K562 (cell line): ENCODE measurements around the gene ZC3H15. TPM values are rescaled to one million over a fixed set of nuclear protein-coding genes. Genes with fewer than 3 reads are reported as not detected.
A peak's percentile ranks its signal among the peaks of the same experiment; 100 is the strongest.

ENCODE experiments used
- ATAC-seq: fragments of 200-7000 bp; cut with Tn5 transposase; 3 replicates; pipeline ENCODE4 v1.9.1; 2020; ENCODE audit warnings: moderate library complexity
- BruUV-seq: library from RNA; stranded (reverse); fragments of 400-500 nt; replicated peaks from 2 replicates; lab custom pipeline; 2021; lab: Mats Ljungman, UMichigan
- CTCF ChIA-PET: fragments of 300-600 bp; formaldehyde crosslinking; extraction: SDS; loops from one replicate; lab custom pipeline; 2021; ENCODE audit warnings: low intra/inter-chr PET ratio; lab: Yijun Ruan, JAX
- POLR2A ChIA-PET: fragments of 300-600, 350-650 bp; sonication (Branson Sonifier 250); formaldehyde crosslinking; extraction: SDS; loops from one replicate; lab custom pipeline; 2021; ENCODE audit warnings: antibody characterized with exemption, inconsistent platforms; lab: Yijun Ruan, JAX
- DNase-seq, 4 experiments: peaks; one replicate each; pipeline versions ENCODE4 v3.0.0 to v3.0.0-alpha.2; 2011 to 2018; ENCODE audit warnings: low spot score in 3 of 4, mixed read lengths in 3 of 4; ENCODE audit errors: extremely low read depth in 1 of 4
- FAIRE-seq: peaks from 2 replicates; lab custom pipeline; 2011; peaks lifted over from hg19 to GRCh38; lab: Jason Lieb, UNC
- H2AFZ ChIP-seq: 2 replicates; pipeline ENCODE4 v1.6.0; 2011; ENCODE audit warnings: low read depth, low read length, control low read depth, inconsistent platforms
- H3K27ac ChIP-seq: fragments of 200-600 bp; 3 replicates; pipeline ENCODE4 v1.8.0; 2011; ENCODE audit warnings: low read depth, mild to moderate bottlenecking, control low read depth, inconsistent platforms, low read length, moderate library complexity, mixed read lengths; ENCODE audit errors: extremely low read depth
- H3K27me3 ChIP-seq, 2 experiments: fragments of 300-600 bp in 1 of 2; 2 replicates in 1 of 2; 3 replicates in 1 of 2; pipeline versions ENCODE4 v1.6.0 to v1.8.0; 2011; ENCODE audit warnings: inconsistent platforms in 2 of 2, low read length in 2 of 2, mild to moderate bottlenecking in 1 of 2, mixed read lengths in 1 of 2, moderate library complexity in 1 of 2; ENCODE audit not compliant: control insufficient read depth in 2 of 2, insufficient read depth in 2 of 2
- H3K36me3 ChIP-seq: fragments of 300-600 bp; 3 replicates; pipeline ENCODE4 v1.8.0; 2011; ENCODE audit warnings: mild to moderate bottlenecking, low read length, inconsistent platforms; ENCODE audit not compliant: control insufficient read depth, insufficient read depth
- H3K4me1 ChIP-seq, 2 experiments: fragments of 200-600 bp in 1 of 2; replicated peaks in 1 of 2; 2 replicates in 1 of 2; 3 replicates in 1 of 2; pipeline versions ENCODE4 v1.5.1 to v1.8.0; 2011; ENCODE audit warnings: inconsistent platforms in 2 of 2, low read length in 2 of 2, mild to moderate bottlenecking in 1 of 2, mixed read lengths in 1 of 2, moderate library complexity in 1 of 2; ENCODE audit not compliant: control insufficient read depth in 2 of 2, insufficient read depth in 2 of 2
- H3K4me2 ChIP-seq: 2 replicates; pipeline ENCODE4 v1.6.1; 2011; ENCODE audit warnings: low read length, control low read depth, inconsistent platforms, mixed read lengths; ENCODE audit not compliant: insufficient read depth
- H3K4me3 ChIP-seq: fragments of 200-600 bp; sonication (generic), shearing (Covaris generic); 2 replicates; pipeline ENCODE4 v1.5.1; 2016; ENCODE audit warnings: control low read depth, inconsistent platforms
- H3K79me2 ChIP-seq: fragments of 200-600 bp; 3 replicates; pipeline ENCODE4 v1.8.0; 2011; ENCODE audit warnings: low read length, inconsistent platforms; ENCODE audit not compliant: control insufficient read depth, insufficient read depth
- H3K9ac ChIP-seq, 2 experiments: 2 replicates each; pipeline versions ENCODE4 v1.6.0 to v1.6.1; 2011; ENCODE audit warnings: low read depth in 2 of 2, low read length in 2 of 2, control low read depth in 1 of 2, inconsistent platforms in 1 of 2, mild to moderate bottlenecking in 1 of 2, mixed read lengths in 1 of 2; ENCODE audit not compliant: insufficient read depth in 1 of 2
- H3K9me1 ChIP-seq: one replicate; pipeline ENCODE4 v1.6.0; 2011; ENCODE audit warnings: inconsistent platforms, mild to moderate bottlenecking, low read length, moderate library complexity; ENCODE audit not compliant: control insufficient read depth, insufficient read depth
- H3K9me3 ChIP-seq: replicated peaks from 2 replicates; pipeline ENCODE4 v1.5.1; 2011; ENCODE audit warnings: low read depth, low read length, inconsistent platforms; ENCODE audit not compliant: control insufficient read depth, insufficient read depth
- H4K20me1 ChIP-seq: replicated peaks from 2 replicates; pipeline ENCODE4 v1.6.1; 2011; ENCODE audit warnings: low read length, inconsistent platforms, mixed read lengths; ENCODE audit not compliant: control insufficient read depth, insufficient read depth
- BACH1 ChIP-seq: fragments of 200-800 bp; sonication (Bioruptor generic); IDR thresholded peaks from 2 replicates; pipeline ENCODE4 v1.6.1; 2016; ENCODE audit warnings: missing genetic modification characterization, missing compliant biosample characterization
- FUS ChIP-seq: fragments of 200-400 bp; formaldehyde crosslinking; optimal IDR thresholded peaks from 2 replicates; pipeline ENCODE3; 2017; ENCODE audit warnings: low read depth, low read length
- IRF2 ChIP-seq: sonication (generic); formaldehyde crosslinking; IDR thresholded peaks from 2 replicates; pipeline ENCODE4 v1.8.1; 2022; ENCODE audit warnings: mild to moderate bottlenecking, missing genetic modification reagents
- RFX5 ChIP-seq: IDR thresholded peaks from 2 replicates; pipeline ENCODE4 v1.6.1; 2011; ENCODE audit warnings: low read depth, mild to moderate bottlenecking, improper control_type of control experiment, low read length
- TCF7 ChIP-seq: sonication (generic); IDR thresholded peaks from 2 replicates; pipeline ENCODE4 v1.6.1; 2016; ENCODE audit warnings: antibody characterized with exemption, borderline replicate concordance
- ZEB2 ChIP-seq: fragments of 450-650 bp; IDR thresholded peaks from 2 replicates; pipeline ENCODE4 v1.6.1; 2016
- ZNF232 ChIP-seq: sonication (generic); formaldehyde crosslinking; IDR thresholded peaks from 2 replicates; pipeline ENCODE4 v1.8.0; 2022; ENCODE audit warnings: mild to moderate bottlenecking, missing genetic modification reagents
- ZNF384 ChIP-seq: IDR thresholded peaks from 2 replicates; pipeline ENCODE4 v1.6.1; 2012; ENCODE audit warnings: low read depth, low read length, improper control_type of control experiment
- WGBS: fragments of 100-300 bp; shearing (Covaris generic); methylation state at CpG from one replicate; pipeline ENCODE4 v1.1.6; 2016; ENCODE audit warnings: low coverage, mixed read lengths; ENCODE audit not compliant: insufficient coverage; ENCODE audit errors: missing lambda C conversion rate; 5-methylcytosine and 5-hydroxymethylcytosine counted together
- in situ Hi-C: fragments of 300-500 bp; cut with MboI; formaldehyde crosslinking; loops from 4 replicates; pipeline ENCODE4 v1.15.0; 2018; ENCODE audit warnings: inconsistent platforms, mixed read lengths
- intact Hi-C: fragments of 100-400 bp; cut with micrococcal nuclease; formaldehyde crosslinking; loops from 2 replicates; pipeline ENCODE4 v1.14.2; 2022
- polyA plus RNA-seq, 8 experiments: library from polyadenylated mRNA; depleted of rRNA in 4 of 8; stranded (reverse) in 5 of 8; unstranded in 3 of 8; fragments of >200 nt; fragmentation: Nextera tagmentation in 2 of 8; fragmentation: Illumina TruSeq in 1 of 8; extraction: Ambion mirVana in 2 of 8; extraction: Trizol in 1 of 8; gene quantifications; 2 replicates each; pipeline versions ENCODE4 v1.2.1 to v1.2.3, GENCODE V29; 2011 to 2014; ENCODE audit warnings: inconsistent platforms in 1 of 8, missing spikeins in 1 of 8
- total RNA-seq, 7 experiments: library from RNA; depleted of rRNA in 6 of 7; stranded (reverse); fragments of >200 nt in 6 of 7; fragmentation: Illumina TruSeq in 2 of 7; extraction: Trizol in 2 of 7; gene quantifications; 2 replicates each; pipeline versions ENCODE4 v1.2.1 to v1.2.3, GENCODE V29; 2011 to 2021; ENCODE audit warnings: low replicate concordance in 1 of 7
- TF ChIP-seq, protein P1 (sequence below): IDR thresholded peaks from 3 replicates; pipeline ENCODE4 v1.6.1; 2011; ENCODE audit warnings: borderline replicate concordance, mild to moderate bottlenecking; ENCODE audit not compliant: insufficient read length, insufficient read depth
- TF ChIP-seq, protein P2 (sequence below): fragments of 250-450 bp; sonication (Bioruptor Pico); IDR thresholded peaks from 2 replicates; pipeline ENCODE4 v1.8.0; 2022; ENCODE audit warnings: inconsistent platforms

Gene ZC3H15
- total and polyA plus RNA-seq, 9 of the 15 experiments (the other 6 are each of a cell fraction or from before 2014, with no cell fraction given) = 132 to 286 (median 189) TPM

- CTCF ChIA-PET = no interaction called here
- intact Hi-C loops = loop anchor here (10.0 kb wide), 1 partner anchor 621 kb away; no protein-coding TSS in a partner anchor
- ATAC-seq = no peak
- TF ChIP-seq, protein P1, sequence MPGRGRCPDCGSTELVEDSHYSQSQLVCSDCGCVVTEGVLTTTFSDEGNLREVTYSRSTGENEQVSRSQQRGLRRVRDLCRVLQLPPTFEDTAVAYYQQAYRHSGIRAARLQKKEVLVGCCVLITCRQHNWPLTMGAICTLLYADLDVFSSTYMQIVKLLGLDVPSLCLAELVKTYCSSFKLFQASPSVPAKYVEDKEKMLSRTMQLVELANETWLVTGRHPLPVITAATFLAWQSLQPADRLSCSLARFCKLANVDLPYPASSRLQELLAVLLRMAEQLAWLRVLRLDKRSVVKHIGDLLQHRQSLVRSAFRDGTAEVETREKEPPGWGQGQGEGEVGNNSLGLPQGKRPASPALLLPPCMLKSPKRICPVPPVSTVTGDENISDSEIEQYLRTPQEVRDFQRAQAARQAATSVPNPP = no peak
- TF ChIP-seq FUS = no peak
- 0 out of 2 replicates have a peak, but pooled peaks have one; percentile 1 for TF ChIP-seq RFX5
- TF ChIP-seq ZNF384 = 0 out of 2 replicates have a peak, but pooled peaks have one; percentile 7
- TF ChIP-seq ZEB2 = peak; percentile 16; the same call in 1 of the 2 replicates
- no peak for TF ChIP-seq BACH1
- TF ChIP-seq IRF2 (CRISPR knock-in tag) = no peak
- no peak for TF ChIP-seq ZNF232 (CRISPR knock-in tag)
- TF ChIP-seq TCF7 = 0 out of 2 replicates have a peak, but pooled peaks have one; percentile 15
- TF ChIP-seq, protein P2, sequence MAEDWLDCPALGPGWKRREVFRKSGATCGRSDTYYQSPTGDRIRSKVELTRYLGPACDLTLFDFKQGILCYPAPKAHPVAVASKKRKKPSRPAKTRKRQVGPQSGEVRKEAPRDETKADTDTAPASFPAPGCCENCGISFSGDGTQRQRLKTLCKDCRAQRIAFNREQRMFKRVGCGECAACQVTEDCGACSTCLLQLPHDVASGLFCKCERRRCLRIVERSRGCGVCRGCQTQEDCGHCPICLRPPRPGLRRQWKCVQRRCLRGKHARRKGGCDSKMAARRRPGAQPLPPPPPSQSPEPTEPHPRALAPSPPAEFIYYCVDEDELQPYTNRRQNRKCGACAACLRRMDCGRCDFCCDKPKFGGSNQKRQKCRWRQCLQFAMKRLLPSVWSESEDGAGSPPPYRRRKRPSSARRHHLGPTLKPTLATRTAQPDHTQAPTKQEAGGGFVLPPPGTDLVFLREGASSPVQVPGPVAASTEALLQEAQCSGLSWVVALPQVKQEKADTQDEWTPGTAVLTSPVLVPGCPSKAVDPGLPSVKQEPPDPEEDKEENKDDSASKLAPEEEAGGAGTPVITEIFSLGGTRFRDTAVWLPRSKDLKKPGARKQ (CRISPR knock-in tag) = no peak
Measured at GRCh38 chr2:186485576-186485870, 537 bp upstream of the ZC3H15 start.

More at GRCh38 chr2:186485576-186485870, 537 bp upstream of the ZC3H15 start:
- in situ Hi-C loops = no loop called here
- POLR2A ChIA-PET = interaction anchor here (0.5 to 2.0 kb wide), 9 partner anchors 9 to 604 kb away, joined by 3 to 8 read pairs (median 4); partner anchors contain the start of gene ITGAV
- H3K9me3 ChIP-seq = no peaks in the 10 kb centered on the region
- DNase-seq = no peak
- no peak for FAIRE-seq
- H4K20me1 ChIP-seq = peaks cover 13% of the 10 kb centered on the region
- H3K4me1 ChIP-seq = peaks cover 2 to 25% of the 10 kb centered on the region in 2 experiments; a peak in 3 of 5 replicates
- TSS peak; percentile 68 for BruUV-seq
- WGBS = 2% methylated on average over 10 of the region's 10 CpGs
- peak overlapping the region; percentile 90 for H3K27ac ChIP-seq
- peak overlapping the region; percentile 97 for H3K4me2 ChIP-seq
- no peaks in the 10 kb centered on the region for H3K27me3 ChIP-seq
- H2AFZ ChIP-seq = peak overlapping the region; percentile 98
- H3K36me3 ChIP-seq = peaks cover 31% of the 10 kb centered on the region; the same call in 2 of the 3 replicates
- peaks cover 74% of the 10 kb centered on the region for H3K79me2 ChIP-seq
- H3K4me3 ChIP-seq = peak overlapping the region; percentile 75
- peak overlapping the region; percentile 94 to 99 for H3K9ac ChIP-seq
- H3K9me1 ChIP-seq = peaks cover under 1% of the 10 kb centered on the region
